Naive thymus-derived CD8-positive, alpha-beta T cell (primary cell): ENCODE results near the gene CAPZA2. TPM values are rescaled to one million over a fixed set of nuclear protein-coding genes. Genes with fewer than 3 reads are reported as not detected.

Experiments used
- ATAC-seq, 2 donors: fragments of 150-1000 bp; cut with Tn5 transposase in 1 of 2; sonication (Bioruptor Pico), chemical (Tn5 transposase) in 1 of 2; 1 replicate in 1 of 2; 2 replicates in 1 of 2; pipeline ENCODE4 v1.10.0; 2021; ENCODE audit warnings: mild to moderate bottlenecking in 2 of 2, moderate library complexity in 2 of 2
- POLR2A ChIA-PET: fragments of 350-600 bp; sonication (Branson Sonifier 250); formaldehyde crosslinking; loops from one replicate; lab custom pipeline; 2021; ENCODE audit warnings: antibody characterized with exemption; lab: Charles Lee
- DNase-seq, 10 donors: peaks; one replicate each; pipeline versions ENCODE4 v3.0.0 to v3.0.0-alpha.2; 2020 to 2022
- H3K27ac Mint-ChIP-seq, 10 donors: one replicate each; pipeline ENCODE4 v1.8.0; 2020 to 2022; ENCODE audit warnings: mild to moderate bottlenecking in 10 of 10, mixed read lengths in 10 of 10, moderate library complexity in 4 of 10, inconsistent platforms in 1 of 10
- H3K27me3 Mint-ChIP-seq, 5 donors: one replicate each; pipeline ENCODE4 v1.8.0; 2021 to 2022; ENCODE audit warnings: mixed read lengths in 5 of 5
- H3K36me3 Mint-ChIP-seq, 3 donors: one replicate each; pipeline ENCODE4 v1.8.0; 2020 to 2022; ENCODE audit warnings: mixed read lengths in 3 of 3, mild to moderate bottlenecking in 2 of 3, inconsistent platforms in 1 of 3
- H3K4me1 Mint-ChIP-seq, 4 donors: one replicate each; pipeline ENCODE4 v1.8.0; 2021 to 2022; ENCODE audit warnings: mixed read lengths in 4 of 4
- H3K4me3 Mint-ChIP-seq, 10 donors: one replicate each; pipeline ENCODE4 v1.8.0; 2020 to 2022; ENCODE audit warnings: mild to moderate bottlenecking in 10 of 10, mixed read lengths in 10 of 10, moderate library complexity in 6 of 10, inconsistent platforms in 1 of 10
- H3K9me3 Mint-ChIP-seq, 9 donors: one replicate each; pipeline ENCODE4 v1.8.0; 2020 to 2022; ENCODE audit warnings: mixed read lengths in 9 of 9, mild to moderate bottlenecking in 3 of 9, inconsistent platforms in 1 of 9, moderate library complexity in 1 of 9
- polyA plus RNA-seq, 3 donors: library from polyadenylated mRNA; unstranded; fragments of 300-500 nt; fragmentation: Illumina TruSeq; gene quantifications; one replicate each; pipeline ENCODE4 v1.2.3, GENCODE V29; 2021
- total RNA-seq, 8 experiments: library from RNA in 2 of 8; stranded (reverse) in 2 of 8; gene quantifications; one replicate each; pipeline ENCODE4 v1.2.3 and lab custom pipeline; 2021 to 2026

Gene CAPZA2
- total and polyA plus RNA-seq, 5 experiments from 2014 or later: 88.4 to 190 (median 157) TPM

DNA sequence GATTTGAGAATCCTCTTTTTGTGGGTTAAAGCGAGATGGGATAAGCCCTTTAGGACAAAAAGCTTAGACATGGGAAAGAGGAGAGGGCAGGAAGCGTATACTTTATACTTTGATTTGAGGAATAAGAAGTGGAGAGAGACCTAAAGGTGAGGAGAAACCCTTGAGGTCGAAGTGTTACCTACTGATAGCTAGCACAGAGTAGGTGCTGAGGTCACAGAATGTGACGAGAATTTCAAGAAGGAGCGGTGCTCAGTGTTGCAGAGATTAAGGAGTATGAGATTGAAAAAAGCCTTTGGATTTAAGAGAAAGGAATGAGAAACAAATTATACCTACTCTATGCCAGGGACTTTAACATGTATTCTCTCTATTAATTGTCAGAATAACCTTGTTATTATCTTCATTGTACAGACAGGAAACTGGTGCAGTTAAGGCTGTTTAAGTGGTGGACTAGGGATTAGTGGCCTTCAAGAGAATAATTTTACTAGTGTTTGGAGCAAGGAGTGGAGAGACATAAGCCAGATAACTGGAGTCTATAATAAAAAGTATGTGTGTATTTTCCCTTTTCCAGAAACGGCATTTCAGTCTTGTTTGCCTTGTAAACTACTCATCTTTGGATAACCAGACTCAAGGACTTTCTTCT lies 8.8 kb downstream of the CAPZA2 start:
- ATAC-seq (no peak), DNase-seq (no peak)
- no peaks in the 10 kb centered on the region for H3K27me3 Mint-ChIP-seq
- peak overlapping the region in 6 of 10 donors; percentile 10 to 70 (median 46) for H3K27ac Mint-ChIP-seq
- peaks cover 41 to 82% (median 75%) of the 10 kb centered on the region in 4 donors for H3K4me1 Mint-ChIP-seq
- H3K36me3 Mint-ChIP-seq: peaks cover 0 to 24% (median 5%) of the 10 kb centered on the region in 3 donors
- POLR2A ChIA-PET: no interaction called here
- peak overlapping the region in 8 of 10 donors; percentile 4 to 65 (median 44) for H3K4me3 Mint-ChIP-seq
- H3K9me3 Mint-ChIP-seq: no peaks in the 10 kb centered on the region

DNA sequence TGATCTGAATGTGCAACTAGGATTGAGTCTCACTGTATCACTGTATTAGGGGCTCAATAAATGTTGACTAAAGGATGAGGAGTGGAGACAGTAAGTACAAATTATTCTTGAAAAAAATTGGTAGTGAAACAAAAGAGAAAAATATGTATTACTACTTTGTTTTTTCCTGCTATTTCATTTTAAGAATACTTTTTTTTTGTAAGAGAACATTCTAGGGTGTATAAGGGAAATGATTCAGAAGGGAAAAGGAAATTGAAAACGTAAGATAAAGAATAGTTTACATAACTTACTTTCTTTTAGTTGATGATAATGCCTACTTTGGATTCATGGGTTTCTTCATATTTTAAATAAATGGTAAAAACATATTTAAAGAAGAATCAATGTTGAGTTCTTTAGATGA lies 9.6 kb downstream of the CAPZA2 start:
- DNase-seq (no peak), ATAC-seq (no peak)
- POLR2A ChIA-PET: no interaction called here
- Mint-ChIP-seq H3K27ac (peak overlapping the region in 6 of 10 donors; percentile 24 to 73 (median 60)), H3K27me3 (no peaks in the 10 kb centered on the region), H3K4me1 (peaks cover 41 to 75% (median 68%) of the 10 kb centered on the region in 4 donors), H3K4me3 (peak overlapping the region in 9 of 10 donors; percentile 5 to 57 (median 30)), H3K9me3 (no peaks in the 10 kb centered on the region), H3K36me3 (peaks cover 0 to 24% (median 5%) of the 10 kb centered on the region in 3 donors)

GRCh38 chr7:116873619-116874018 lies 11.2 kb downstream of the CAPZA2 start:
- Mint-ChIP-seq H3K27me3 (no peaks in the 10 kb centered on the region), H3K4me1 (peaks cover 34 to 64% (median 55%) of the 10 kb centered on the region in 4 donors), H3K9me3 (no peaks in the 10 kb centered on the region), H3K36me3 (peaks cover 0 to 18% (median 5%) of the 10 kb centered on the region in 3 donors), H3K27ac (peak overlapping the region in 2 of 10 donors; percentile 44 to 70), H3K4me3 (peak overlapping the region in 5 of 10 donors; percentile 3 to 48 (median 25))
- no peak for DNase-seq
- ATAC-seq: no peak
- POLR2A ChIA-PET: interaction anchor here (1.0 kb wide), 1 partner anchor 8 kb away, joined by 3 read pairs; no protein-coding TSS in a partner anchor

GRCh38 chr7:116876664-116877442 lies 14.5 kb downstream of the CAPZA2 start:
- DNase-seq: no peak
- Mint-ChIP-seq H3K27me3 (no peaks in the 10 kb centered on the region), H3K36me3 (peaks cover 0 to 28% (median 8%) of the 10 kb centered on the region in 3 donors), H3K4me3 (no peak overlapping the region), H3K9me3 (no peaks in the 10 kb centered on the region), H3K4me1 (peaks cover 12 to 50% (median 34%) of the 10 kb centered on the region in 4 donors), H3K27ac (no peak overlapping the region)
- POLR2A ChIA-PET: no interaction called here
- ATAC-seq: no peak

- ATAC-seq (no peak), DNase-seq (no peak)
- H3K36me3 Mint-ChIP-seq: peaks cover 0 to 27% (median 8%) of the 10 kb centered on the region in 3 donors
- no peak overlapping the region for H3K27ac Mint-ChIP-seq
- H3K9me3 Mint-ChIP-seq: no peaks in the 10 kb centered on the region
- POLR2A ChIA-PET: no interaction called here
- peaks cover 10 to 45% (median 32%) of the 10 kb centered on the region in 4 donors for H3K4me1 Mint-ChIP-seq
- H3K4me3 Mint-ChIP-seq: no peak overlapping the region
- H3K27me3 Mint-ChIP-seq: no peaks in the 10 kb centered on the region
These were observed 15.2 kb downstream of the CAPZA2 start for GRCh38 chr7:116877443-116878217.

GRCh38 chr7:116884691-116885090 lies 22.3 kb downstream of the CAPZA2 start:
- ATAC-seq (no peak), DNase-seq (no peak)
- Mint-ChIP-seq H3K27ac (no peak overlapping the region), H3K36me3 (peaks cover 5 to 55% (median 24%) of the 10 kb centered on the region in 3 donors), H3K4me3 (peak overlapping the region in 2 of 10 donors; percentile 2 to 34), H3K27me3 (no peaks in the 10 kb centered on the region), H3K9me3 (peaks cover 0 to 12% (median 0%) of the 10 kb centered on the region in 9 donors), H3K4me1 (peaks cover 12 to 50% (median 35%) of the 10 kb centered on the region in 4 donors)
- POLR2A ChIA-PET: no interaction called here

- peaks cover 0 to 12% (median 0%) of the 10 kb centered on the region in 9 donors for H3K9me3 Mint-ChIP-seq
- H3K27ac Mint-ChIP-seq: peak overlapping the region in 5 of 10 donors; percentile 0 to 67 (median 29)
- no peak for DNase-seq
- POLR2A ChIA-PET: no interaction called here
- H3K4me3 Mint-ChIP-seq: peak overlapping the region in 2 of 10 donors; percentile 22 to 23
- H3K4me1 Mint-ChIP-seq: peaks cover 12 to 45% (median 34%) of the 10 kb centered on the region in 4 donors
- peaks cover 5 to 58% (median 24%) of the 10 kb centered on the region in 3 donors for H3K36me3 Mint-ChIP-seq
- no peaks in the 10 kb centered on the region for H3K27me3 Mint-ChIP-seq
- no peak for ATAC-seq
These were observed 23.3 kb downstream of the CAPZA2 start for GRCh38 chr7:116885724-116886123.

GRCh38 chr7:116886543-116887156 lies 24.3 kb downstream of the CAPZA2 start:
- Mint-ChIP-seq H3K27me3 (no peaks in the 10 kb centered on the region), H3K9me3 (peaks cover 0 to 12% (median 0%) of the 10 kb centered on the region in 9 donors), H3K36me3 (peaks cover 5 to 58% (median 27%) of the 10 kb centered on the region in 3 donors), H3K27ac (peak overlapping the region in 4 of 10 donors; percentile 0 to 58 (median 41)), H3K4me3 (no peak overlapping the region), H3K4me1 (peaks cover 12 to 40% (median 32%) of the 10 kb centered on the region in 4 donors)
- POLR2A ChIA-PET: no interaction called here
- DNase-seq (no peak), ATAC-seq (no peak)

- peaks cover 12 to 36% (median 29%) of the 10 kb centered on the region in 4 donors for H3K4me1 Mint-ChIP-seq
- POLR2A ChIA-PET: no interaction called here
- H3K36me3 Mint-ChIP-seq: peaks cover 11 to 81% (median 25%) of the 10 kb centered on the region in 3 donors
- H3K9me3 Mint-ChIP-seq: peaks cover 0 to 12% (median 0%) of the 10 kb centered on the region in 9 donors
- H3K27ac Mint-ChIP-seq: peak overlapping the region in 1 of 10 donors; percentile 49
- ATAC-seq (no peak), DNase-seq (no peak)
- H3K27me3 Mint-ChIP-seq: no peaks in the 10 kb centered on the region
- H3K4me3 Mint-ChIP-seq: no peak overlapping the region
These were observed 26.5 kb downstream of the CAPZA2 start for GRCh38 chr7:116888895-116889294.

DNA sequence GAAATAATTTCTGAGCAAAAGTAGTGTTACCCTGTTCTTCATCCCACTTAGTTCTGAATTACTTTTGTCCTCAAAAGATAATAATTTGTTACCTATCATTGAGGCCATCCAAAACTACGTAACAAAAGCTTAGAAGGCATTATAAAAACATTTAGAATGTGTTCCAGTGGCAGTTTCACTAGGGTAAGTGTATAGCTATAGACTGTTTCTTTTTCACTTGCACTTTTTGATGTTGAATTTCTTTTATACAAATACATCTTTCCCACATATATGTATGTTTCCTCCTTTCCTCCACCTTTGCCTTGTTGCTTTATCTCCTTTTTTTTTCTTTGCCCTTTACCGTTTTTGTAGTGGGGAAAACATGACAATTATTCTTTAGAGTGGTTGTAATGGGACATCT lies 33.5 kb downstream of the CAPZA2 start:
- H3K27me3 Mint-ChIP-seq: no peaks in the 10 kb centered on the region
- no peaks in the 10 kb centered on the region for H3K9me3 Mint-ChIP-seq
- no peak overlapping the region for H3K4me3 Mint-ChIP-seq
- POLR2A ChIA-PET: no interaction called here
- H3K4me1 Mint-ChIP-seq: peaks cover 2 to 24% (median 10%) of the 10 kb centered on the region in 4 donors
- ATAC-seq (no peak), DNase-seq (no peak)
- peaks cover 24 to 76% (median 27%) of the 10 kb centered on the region in 3 donors for H3K36me3 Mint-ChIP-seq
- H3K27ac Mint-ChIP-seq: peak overlapping the region in 1 of 10 donors; percentile 62

DNA sequence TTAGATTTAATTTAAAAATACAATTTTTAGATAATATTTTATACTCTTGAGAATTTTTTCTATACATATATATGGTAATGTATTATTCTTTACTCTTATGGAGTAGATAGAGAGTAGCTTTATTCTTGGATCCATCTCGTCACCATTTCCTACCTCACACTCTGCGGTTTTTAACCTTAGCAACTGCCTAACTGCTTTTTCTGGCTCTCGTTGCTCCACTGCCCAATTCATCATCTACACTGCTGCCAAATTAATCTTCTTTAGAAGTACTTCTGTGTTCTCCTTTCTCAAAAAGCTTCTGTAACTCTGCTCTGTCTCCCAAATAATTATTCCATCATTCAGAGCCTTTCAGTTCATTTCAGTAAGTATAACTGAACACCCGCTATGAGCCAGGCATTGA lies 35.3 kb downstream of the CAPZA2 start:
- Mint-ChIP-seq H3K4me1 (peaks cover 2 to 24% (median 9%) of the 10 kb centered on the region in 4 donors), H3K27ac (no peak overlapping the region), H3K27me3 (no peaks in the 10 kb centered on the region), H3K36me3 (peaks cover 20 to 74% (median 28%) of the 10 kb centered on the region in 3 donors), H3K9me3 (no peaks in the 10 kb centered on the region), H3K4me3 (no peak overlapping the region)
- no peak for DNase-seq
- POLR2A ChIA-PET: no interaction called here
- ATAC-seq: no peak

DNA sequence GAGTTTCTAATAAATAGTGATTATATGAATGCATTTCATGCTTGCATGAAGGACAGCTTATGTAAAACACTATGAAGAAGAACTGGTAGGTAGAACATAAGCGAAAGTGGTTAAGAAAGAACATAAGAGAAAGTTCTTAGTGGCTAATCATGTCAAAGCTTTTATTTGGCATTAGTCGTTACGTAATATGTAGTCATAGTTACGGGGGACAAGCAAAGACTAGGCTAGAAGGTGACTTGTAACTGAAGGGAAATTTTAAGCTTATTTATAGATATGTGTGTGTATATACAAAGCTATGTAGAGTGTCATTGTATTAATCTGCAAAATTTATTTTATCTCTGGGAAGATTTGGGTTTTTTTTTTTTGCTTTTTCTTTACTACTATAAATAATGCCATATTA lies 36.9 kb downstream of the CAPZA2 start:
- no peak for DNase-seq
- no peaks in the 10 kb centered on the region for H3K9me3 Mint-ChIP-seq
- no peak overlapping the region for H3K4me3 Mint-ChIP-seq
- no peaks in the 10 kb centered on the region for H3K27me3 Mint-ChIP-seq
- no peak for ATAC-seq
- H3K27ac Mint-ChIP-seq: no peak overlapping the region
- POLR2A ChIA-PET: no interaction called here
- peaks cover 2 to 24% (median 5%) of the 10 kb centered on the region in 4 donors for H3K4me1 Mint-ChIP-seq
- H3K36me3 Mint-ChIP-seq: peaks cover 22 to 75% (median 30%) of the 10 kb centered on the region in 3 donors
